ENCODE measurements around the gene CD96.

- no peak for TF ChIP-seq EZH2phosphoT487 (IDR thresholded peaks at IDR 0.05; ENCODE audit: low read depth, severe bottlenecking, unreplicated experiment)
- TF ChIP-seq CTCF (IDR thresholded peaks at IDR 0.05; ENCODE audit: poor library complexity) = no peak
- TF ChIP-seq EZH2 (IDR thresholded peaks at IDR 0.05; ENCODE audit: borderline replicate concordance) = no peak
Measured at GRCh38 chr3:111700054-111700453, 158.1 kb downstream of the CD96 start.

Data from hepatocyte (in vitro differentiated cells).